ENCODE measurements around the gene E2F1. TPM values are rescaled to one million over a fixed set of nuclear protein-coding genes. Genes with fewer than 3 reads are reported as not detected.

Gene E2F1
- total and polyA plus RNA-seq, 7 donors, result 0.33 to 13.1 (median 1.7) TPM

- DNase-seq, result peak; percentile 62
- Histone ChIP-seq H3K4me3 (no peak overlapping the region), H3K27ac (no peak overlapping the region), H3K4me1 (peaks cover 0 to 12% (median 9%) of the 10 kb centered on the region in 4 donors), H3K36me3 (peaks cover 17 to 35% (median 24%) of the 10 kb centered on the region in 4 donors), H3K27me3 (no peaks in the 10 kb centered on the region), H3K9me3 (no peaks in the 10 kb centered on the region)
- intact Hi-C loops (cut with DNase I), result no loop called here
- no peak for TF ChIP-seq CTCF (IDR thresholded peaks at IDR 0.05)
- TF ChIP-seq POLR2AphosphoS5 (IDR thresholded peaks at IDR 0.05), result no peak
- no peak for TF ChIP-seq POLR2A (IDR thresholded peaks at IDR 0.05)
- TF ChIP-seq EP300 (IDR thresholded peaks at IDR 0.05), result no peak
- WGBS, 2 donors, result 38 to 65% methylated on average over 4 of the region's 4 CpGs
Measured at GRCh38 chr20:33655164-33655563, 31.0 kb downstream of the E2F1 start.

- 58 to 72% methylated on average over 14 of the region's 14 CpGs for WGBS, 2 donors
- peaks cover 16 to 30% (median 20%) of the 10 kb centered on the region in 4 donors for H3K36me3 ChIP-seq
- peaks cover 0 to 14% (median 9%) of the 10 kb centered on the region in 4 donors for H3K4me1 ChIP-seq
- no peak overlapping the region for H3K4me3 ChIP-seq
- no peaks in the 10 kb centered on the region for H3K9me3 ChIP-seq
- H3K27me3 ChIP-seq, result no peaks in the 10 kb centered on the region
- TF ChIP-seq POLR2A (IDR thresholded peaks at IDR 0.05) (no peak), EP300 (IDR thresholded peaks at IDR 0.05) (no peak), CTCF (IDR thresholded peaks at IDR 0.05) (no peak), POLR2AphosphoS5 (IDR thresholded peaks at IDR 0.05) (no peak)
- peak; percentile 65 for DNase-seq
- intact Hi-C loops (cut with DNase I), result no loop called here
- H3K27ac ChIP-seq, result no peak overlapping the region
Measured at GRCh38 chr20:33654680-33655161, 31.5 kb downstream of the E2F1 start.

- peak in 2 of 4 donors; percentile 18 to 23 for TF ChIP-seq POLR2AphosphoS5 (IDR thresholded peaks at IDR 0.05)
- no peak for TF ChIP-seq POLR2A (IDR thresholded peaks at IDR 0.05)
- Histone ChIP-seq H3K27me3 (no peaks in the 10 kb centered on the region), H3K27ac (no peak overlapping the region), H3K4me3 (peak overlapping the region in 1 of 4 donors; percentile 32), H3K4me1 (peaks cover 0 to 21% (median 12%) of the 10 kb centered on the region in 4 donors), H3K36me3 (peaks cover 9 to 24% (median 14%) of the 10 kb centered on the region in 4 donors), H3K9me3 (no peaks in the 10 kb centered on the region)
- DNase-seq, result peak; percentile 72
- 22 to 70% methylated on average over 11 of the region's 11 CpGs for WGBS, 2 donors
- intact Hi-C loops (cut with DNase I), result loop anchor here (1.0 kb wide), 1 partner anchor 197 kb away; no protein-coding TSS in a partner anchor
Measured at GRCh38 chr20:33653900-33654596, 32.1 kb downstream of the E2F1 start.

- H3K27ac ChIP-seq, result peak overlapping the region in 2 of 4 donors; percentile 30 to 49
- peaks cover 0 to 28% (median 19%) of the 10 kb centered on the region in 4 donors for H3K4me1 ChIP-seq
- intact Hi-C loops (cut with DNase I), result loop anchor here (1.0 kb wide), 1 partner anchor 196 kb away; no protein-coding TSS in a partner anchor
- H3K27me3 ChIP-seq, result no peaks in the 10 kb centered on the region
- TF ChIP-seq POLR2A (IDR thresholded peaks at IDR 0.05), result no peak
- peak; percentile 79 to 90 (median 84) for TF ChIP-seq CTCF (IDR thresholded peaks at IDR 0.05)
- TF ChIP-seq EP300 (IDR thresholded peaks at IDR 0.05), result no peak
- peak in 3 of 4 donors; percentile 3 to 67 (median 51) for TF ChIP-seq POLR2AphosphoS5 (IDR thresholded peaks at IDR 0.05)
- peaks cover 2 to 17% (median 8%) of the 10 kb centered on the region in 4 donors for H3K36me3 ChIP-seq
- WGBS, 2 donors, result 25 to 45% methylated on average over 16 of the region's 16 CpGs
- peak overlapping the region in 3 of 4 donors; percentile 13 to 32 (median 21) for H3K4me3 ChIP-seq
- H3K9me3 ChIP-seq, result no peaks in the 10 kb centered on the region
- peak; percentile 85 for DNase-seq
Measured at GRCh38 chr20:33653218-33653899, 32.8 kb downstream of the E2F1 start.

GRCh38 chr20:33651562-33652048 is 34.6 kb downstream of the E2F1 start:
- 52 to 78% methylated on average over 13 of the region's 13 CpGs for WGBS, 2 donors
- DNase-seq, result no peak
- intact Hi-C loops (cut with DNase I), result no loop called here
- no peak overlapping the region for H3K27ac ChIP-seq
- H3K36me3 ChIP-seq, result no peaks in the 10 kb centered on the region
- peaks cover 0 to 42% (median 32%) of the 10 kb centered on the region in 4 donors for H3K4me1 ChIP-seq
- TF ChIP-seq EP300 (IDR thresholded peaks at IDR 0.05) (no peak), POLR2AphosphoS5 (IDR thresholded peaks at IDR 0.05) (no peak), POLR2A (IDR thresholded peaks at IDR 0.05) (no peak), CTCF (IDR thresholded peaks at IDR 0.05) (no peak)
- H3K27me3 ChIP-seq, result no peaks in the 10 kb centered on the region
- no peaks in the 10 kb centered on the region for H3K9me3 ChIP-seq
- H3K4me3 ChIP-seq, result no peak overlapping the region
